SK-N-SH treated with all-trans-retinoic acid at 6 μM for 48 hours (cell line): Measurements from ENCODE around the gene FUZ.

ENCODE experiments used
- ATAC-seq: fragments of 200-7000 bp; cut with Tn5 transposase; 3 replicates; pipeline ENCODE4 v1.9.1; 2020; ENCODE audit warnings: mild to moderate bottlenecking, moderate library complexity
- ARNTL ChIP-seq: fragments of 450-650 bp; formaldehyde crosslinking; IDR thresholded peaks from 2 replicates; pipeline ENCODE4 v1.5.0; 2020; ENCODE audit warnings: low read depth, mild to moderate bottlenecking, moderate library complexity, borderline replicate concordance
- BACH2 ChIP-seq: fragments of 250-450 bp; sonication (Bioruptor Pico); IDR thresholded peaks from 2 replicates; pipeline ENCODE4 v1.9.0; 2021; ENCODE audit warnings: mild to moderate bottlenecking, borderline replicate concordance
- CREB5 ChIP-seq: fragments of 250-450 bp; sonication (Bioruptor Pico); IDR thresholded peaks from 2 replicates; pipeline ENCODE4 v1.5.1; 2020; ENCODE audit warnings: low read depth, mild to moderate bottlenecking, moderate library complexity
- CSDC2 ChIP-seq: fragments of 250-450 bp; sonication (Bioruptor Pico); IDR thresholded peaks from 2 replicates; pipeline ENCODE4 v1.5.0; 2020; ENCODE audit warnings: mild to moderate bottlenecking, moderate library complexity
- CSRNP3 ChIP-seq: fragments of 250-450 bp; sonication (Bioruptor Pico); IDR thresholded peaks from 2 replicates; pipeline ENCODE4 v1.5.1; 2021; ENCODE audit warnings: mild to moderate bottlenecking, moderate library complexity
- ESRRG ChIP-seq: fragments of 250-450 bp; sonication (Bioruptor Pico); IDR thresholded peaks from 2 replicates; pipeline ENCODE4 v1.6.1; 2021; ENCODE audit warnings: mild to moderate bottlenecking
- GLIS3 ChIP-seq: fragments of 250-450 bp; sonication (Bioruptor Pico); IDR thresholded peaks from 2 replicates; pipeline ENCODE4 v1.5.0; 2020; ENCODE audit warnings: mild to moderate bottlenecking, moderate library complexity
- ISL1 ChIP-seq: fragments of 250-450 bp; sonication (Bioruptor Pico); IDR thresholded peaks from 2 replicates; pipeline ENCODE4 v2.1.2; 2022; ENCODE audit warnings: mild to moderate bottlenecking, moderate library complexity
- PATZ1 ChIP-seq: fragments of 250-450 bp; sonication (Bioruptor Pico); IDR thresholded peaks from 2 replicates; pipeline ENCODE4 v1.8.0; 2020; ENCODE audit warnings: mild to moderate bottlenecking, moderate library complexity, borderline replicate concordance
- POU6F1 ChIP-seq: fragments of 250-450 bp; sonication (Bioruptor Pico); IDR thresholded peaks from 2 replicates; pipeline ENCODE4 v1.8.0; 2021; ENCODE audit warnings: low read depth, mild to moderate bottlenecking, moderate library complexity, borderline replicate concordance
- PPARA ChIP-seq: fragments of 250-450 bp; sonication (Bioruptor Pico); IDR thresholded peaks from 2 replicates; pipeline ENCODE4 v1.5.0; 2020; ENCODE audit warnings: mild to moderate bottlenecking, borderline replicate concordance
- RARB ChIP-seq: fragments of 250-450 bp; sonication (Bioruptor Pico); IDR thresholded peaks from 2 replicates; pipeline ENCODE4 v1.8.0; 2021; ENCODE audit warnings: mild to moderate bottlenecking, moderate library complexity
- SNAI2 ChIP-seq: fragments of 250-450 bp; sonication (Bioruptor Pico); IDR thresholded peaks from 2 replicates; pipeline ENCODE4 v1.5.0; 2020; ENCODE audit warnings: mild to moderate bottlenecking, moderate library complexity
- TCF4 ChIP-seq: fragments of 250-450 bp; sonication (Bioruptor Pico); IDR thresholded peaks from 2 replicates; pipeline ENCODE4 v1.8.0; 2021; ENCODE audit warnings: mild to moderate bottlenecking, moderate library complexity, borderline replicate concordance
- TOX ChIP-seq: fragments of 250-450 bp; sonication (Bioruptor Pico); IDR thresholded peaks from 2 replicates; pipeline ENCODE4 v1.8.0; 2021; ENCODE audit warnings: mild to moderate bottlenecking, moderate library complexity, borderline replicate concordance
- TSHZ2 ChIP-seq: fragments of 250-450 bp; sonication (Bioruptor Pico); IDR thresholded peaks from 2 replicates; pipeline ENCODE4 v1.5.0; 2020; ENCODE audit warnings: mild to moderate bottlenecking, moderate library complexity
- ZC3H10 ChIP-seq: fragments of 250-450 bp; sonication (Bioruptor Pico); IDR thresholded peaks from 2 replicates; pipeline ENCODE4 v1.5.1; 2021; ENCODE audit warnings: mild to moderate bottlenecking, moderate library complexity
- ZFP30 ChIP-seq: fragments of 450-650 bp; formaldehyde crosslinking; IDR thresholded peaks from 2 replicates; pipeline ENCODE4 v1.5.0; 2022; ENCODE audit warnings: mild to moderate bottlenecking, moderate library complexity
- ZNF565 ChIP-seq: fragments of 450-650 bp; formaldehyde crosslinking; conservative IDR thresholded peaks from 2 replicates; pipeline ENCODE4 v1.5.0; 2020; ENCODE audit warnings: low read depth, mild to moderate bottlenecking, moderate library complexity
- ZNF8 ChIP-seq: fragments of 450-650 bp; formaldehyde crosslinking; IDR thresholded peaks from 2 replicates; pipeline ENCODE4 v1.5.0; 2020; ENCODE audit warnings: mild to moderate bottlenecking, moderate library complexity

FUZ gene

GRCh38 chr19:49861541-49862378 lies 48.7 kb upstream of the FUZ start:
- TF ChIP-seq ZNF8, result no peak
- TF ChIP-seq GLIS3 (CRISPR knock-in tag), result no peak
- TF ChIP-seq ZFP30, result no peak
- no peak for TF ChIP-seq ZNF565 (CRISPR knock-in tag)
- no peak for TF ChIP-seq CSDC2 (CRISPR knock-in tag)
- TF ChIP-seq ESRRG, result no peak
- no peak for TF ChIP-seq BACH2 (CRISPR knock-in tag)
- TF ChIP-seq ZC3H10, result no peak
- TF ChIP-seq PPARA (CRISPR knock-in tag), result no peak
- no peak for TF ChIP-seq CREB5 (CRISPR knock-in tag)
- TF ChIP-seq SNAI2 (CRISPR knock-in tag), result no peak
- no peak for TF ChIP-seq TCF4 (CRISPR knock-in tag)
- TF ChIP-seq RARB (CRISPR knock-in tag), result no peak
- no peak for TF ChIP-seq POU6F1
- no peak for TF ChIP-seq PATZ1 (CRISPR knock-in tag)
- TF ChIP-seq ISL1 (CRISPR knock-in tag), result no peak
- ATAC-seq, result no peak

GRCh38 chr19:49861107-49861506 lies 48.0 kb upstream of the FUZ start:
- ATAC-seq, result no peak
- TF ChIP-seq CSDC2 (CRISPR knock-in tag) (no peak), ZNF565 (CRISPR knock-in tag) (no peak), CREB5 (CRISPR knock-in tag) (no peak), TOX (CRISPR knock-in tag) (no peak), TSHZ2 (no peak), CSRNP3 (no peak), ARNTL (CRISPR knock-in tag) (no peak), TCF4 (CRISPR knock-in tag) (no peak), ESRRG (no peak), ZC3H10 (no peak), RARB (CRISPR knock-in tag) (no peak), BACH2 (CRISPR knock-in tag) (no peak)
- TF ChIP-seq, all 23 proteins: peak for 0
